Measurements from ENCODE around the gene RGS1.

The RGS1 gene

GRCh38 chr1:192565946-192566345 lies 9.6 kb upstream of the RGS1 start:
- FAIRE-seq = no peak

GRCh38 chr1:192566657-192567056 lies 8.9 kb upstream of the RGS1 start:
- no peak for FAIRE-seq
- no peak for TF ChIP-seq POLR2A (IDR thresholded peaks at IDR 0.05; ENCODE audit: low read depth, low read length)
- no peak for DNase-seq (ENCODE audit: insufficient read length, low spot score)

More at GRCh38 chr1:192565946-192566345, 9.6 kb upstream of the RGS1 start:
- no peak for DNase-seq (ENCODE audit: insufficient read length, low spot score)
- TF ChIP-seq POLR2A (IDR thresholded peaks at IDR 0.05; ENCODE audit: low read depth, low read length) = no peak

GRCh38 chr1:192568063-192568462 lies 7.5 kb upstream of the RGS1 start:
- no peak for DNase-seq (ENCODE audit: insufficient read length, low spot score)
- no peak for FAIRE-seq
- TF ChIP-seq POLR2A (IDR thresholded peaks at IDR 0.05; ENCODE audit: low read depth, low read length) = no peak

- TF ChIP-seq POLR2A (IDR thresholded peaks at IDR 0.05; ENCODE audit: low read depth, low read length) = no peak
- FAIRE-seq = no peak
- DNase-seq (ENCODE audit: insufficient read length, low spot score) = no peak
Measured at GRCh38 chr1:192571668-192572067, 3.9 kb upstream of the RGS1 start.

GRCh38 chr1:192573499-192573898 lies 2.1 kb upstream of the RGS1 start:
- TF ChIP-seq POLR2A (IDR thresholded peaks at IDR 0.05; ENCODE audit: low read depth, low read length) = no peak
- FAIRE-seq (peak; percentile 75), DNase-seq (ENCODE audit: insufficient read length, low spot score) (no peak)

- TF ChIP-seq POLR2A (IDR thresholded peaks at IDR 0.05; ENCODE audit: low read depth, low read length) = no peak
- FAIRE-seq (no peak), DNase-seq (ENCODE audit: insufficient read length, low spot score) (no peak)
Measured at GRCh38 chr1:192574073-192574472, 1.5 kb upstream of the RGS1 start.

- FAIRE-seq = no peak
- no peak for TF ChIP-seq POLR2A (IDR thresholded peaks at IDR 0.05; ENCODE audit: low read depth, low read length)
- DNase-seq (ENCODE audit: insufficient read length, low spot score) = no peak
Measured at GRCh38 chr1:192576190-192577144, 894 bp downstream of the RGS1 start.

- FAIRE-seq (no peak), DNase-seq (ENCODE audit: insufficient read length, low spot score) (no peak)
- TF ChIP-seq POLR2A (IDR thresholded peaks at IDR 0.05; ENCODE audit: low read depth, low read length) = no peak
Measured at GRCh38 chr1:192577145-192578140, 1.9 kb downstream of the RGS1 start.

- no peak for TF ChIP-seq POLR2A (IDR thresholded peaks at IDR 0.05; ENCODE audit: low read depth, low read length)
Measured at GRCh38 chr1:192578144-192578909, 2.8 kb downstream of the RGS1 start.

GRCh38 chr1:192579010-192579738 lies 3.6 kb downstream of the RGS1 start:
- DNase-seq (ENCODE audit: insufficient read length, low spot score) (no peak), FAIRE-seq (no peak)
- no peak for TF ChIP-seq POLR2A (IDR thresholded peaks at IDR 0.05; ENCODE audit: low read depth, low read length)

More at GRCh38 chr1:192578144-192578909, 2.8 kb downstream of the RGS1 start:
- DNase-seq (ENCODE audit: insufficient read length, low spot score) = no peak
- FAIRE-seq = no peak

GRCh38 chr1:192580351-192580962 lies 4.9 kb downstream of the RGS1 start:
- no peak for TF ChIP-seq POLR2A (IDR thresholded peaks at IDR 0.05; ENCODE audit: low read depth, low read length)
- DNase-seq (ENCODE audit: insufficient read length, low spot score) (no peak), FAIRE-seq (peak; percentile 97)

Measured in H54 (cell line).